Amniotic stem cell (primary cell): Measurements from ENCODE around the gene CD72.

Experiments used
- DNase-seq: peaks from one replicate; lab custom pipeline; 2025; lab: John Stamatoyannopoulos, UW

Gene CD72, protein sequence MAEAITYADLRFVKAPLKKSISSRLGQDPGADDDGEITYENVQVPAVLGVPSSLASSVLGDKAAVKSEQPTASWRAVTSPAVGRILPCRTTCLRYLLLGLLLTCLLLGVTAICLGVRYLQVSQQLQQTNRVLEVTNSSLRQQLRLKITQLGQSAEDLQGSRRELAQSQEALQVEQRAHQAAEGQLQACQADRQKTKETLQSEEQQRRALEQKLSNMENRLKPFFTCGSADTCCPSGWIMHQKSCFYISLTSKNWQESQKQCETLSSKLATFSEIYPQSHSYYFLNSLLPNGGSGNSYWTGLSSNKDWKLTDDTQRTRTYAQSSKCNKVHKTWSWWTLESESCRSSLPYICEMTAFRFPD

GRCh38 chr9:35618325-35618727, at the start of gene CD72:
Gene CD72, minus strand, starts transcription at chr9:35618413. Its CDS starts 110 bp downstream, at chr9:35618303.
- no peak for DNase-seq

DNA sequence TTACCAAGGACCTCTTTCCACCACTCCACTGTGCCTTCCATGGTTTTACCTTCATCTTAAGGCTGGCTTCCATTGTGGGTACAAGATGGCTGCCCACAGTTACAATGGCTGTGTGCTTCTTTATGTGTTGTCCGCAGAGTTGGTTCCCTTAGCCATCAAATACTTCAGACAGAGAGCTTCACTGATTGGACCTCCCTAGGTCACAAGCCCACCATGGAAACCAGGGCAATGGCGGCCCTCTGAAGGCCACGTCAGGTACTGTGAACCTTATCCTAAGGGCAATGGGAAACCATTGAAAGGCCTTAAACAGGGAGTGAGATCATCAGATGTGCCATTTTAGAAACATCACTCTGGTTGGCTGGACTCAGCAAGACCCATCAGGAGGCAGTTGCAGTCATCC, 49.7 kb upstream of the CD72 start:
- no peak for DNase-seq

- DNase-seq = no peak
Measured at GRCh38 chr9:35666549-35666948, 48.3 kb upstream of the CD72 start.

- DNase-seq = no peak
Measured at GRCh38 chr9:35666045-35666444, 47.8 kb upstream of the CD72 start.

DNA sequence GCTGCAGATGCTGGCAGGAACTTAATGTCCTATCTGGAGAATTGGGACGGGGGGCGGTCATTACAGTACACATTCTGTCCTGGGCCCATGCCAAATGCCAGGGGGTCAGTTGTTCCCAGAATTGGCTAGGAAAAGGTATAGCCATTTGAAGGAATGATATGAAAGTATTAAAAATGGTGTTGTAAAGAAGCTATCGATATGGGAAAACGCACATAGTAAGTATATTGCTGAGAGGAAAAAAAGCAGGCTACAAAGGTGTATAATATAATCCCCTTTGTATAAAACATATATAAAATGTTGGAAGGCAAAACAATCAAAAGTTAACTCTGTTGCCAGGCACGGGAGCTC, 47.2 kb upstream of the CD72 start:
- DNase-seq = no peak

- DNase-seq = peak; percentile 70
Measured at GRCh38 chr9:35664531-35665470, 46.6 kb upstream of the CD72 start, which contains the start of gene ARHGEF39. Gene ARHGEF39, minus strand, starts transcription at chr9:35665195. Its CDS starts 26 bp downstream, at chr9:35665169.

DNA sequence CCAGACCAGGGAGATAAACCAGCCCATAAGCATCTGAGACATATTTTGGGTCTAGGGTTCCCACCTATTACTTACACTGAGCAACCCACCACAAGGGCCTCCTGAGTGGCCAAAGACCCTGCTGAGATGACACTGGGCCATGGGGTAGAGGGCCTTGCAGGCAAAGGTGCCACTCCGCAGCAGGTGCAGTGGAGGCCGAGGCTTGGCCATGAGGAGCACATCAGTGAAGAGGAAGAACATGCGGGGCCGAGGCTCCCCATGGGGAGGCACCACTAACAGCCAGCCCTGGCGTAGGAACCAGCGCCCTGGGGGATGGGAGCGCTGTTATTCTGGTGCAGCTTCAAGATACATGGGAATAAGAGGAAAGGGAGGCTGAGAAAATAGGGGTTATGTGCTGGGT, 44.2 kb upstream of the CD72 start:
- no peak for DNase-seq

- no peak for DNase-seq
Measured at GRCh38 chr9:35661756-35662350, 43.6 kb upstream of the CD72 start.

- no peak for DNase-seq
Measured at GRCh38 chr9:35660966-35661415, 42.8 kb upstream of the CD72 start.

DNA sequence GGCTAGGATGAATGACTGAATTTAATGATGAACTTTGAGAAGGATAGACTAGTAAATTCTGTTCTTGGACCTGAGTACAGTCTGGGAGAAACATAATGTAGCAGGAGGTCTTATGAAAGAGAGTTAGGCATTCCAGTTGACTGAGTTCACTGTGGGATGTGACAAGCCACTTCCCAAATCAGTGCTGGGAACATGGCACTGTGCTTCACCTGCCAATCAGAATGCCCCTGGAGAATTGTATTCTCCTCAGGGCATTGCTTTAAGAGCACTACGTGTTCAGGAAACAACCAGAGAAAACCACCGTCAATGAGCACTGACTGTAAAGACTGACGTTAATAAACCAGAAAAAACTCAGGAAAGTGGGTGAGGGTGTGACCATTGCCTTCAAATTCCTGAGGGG, 41.1 kb upstream of the CD72 start:
- DNase-seq = no peak

DNA sequence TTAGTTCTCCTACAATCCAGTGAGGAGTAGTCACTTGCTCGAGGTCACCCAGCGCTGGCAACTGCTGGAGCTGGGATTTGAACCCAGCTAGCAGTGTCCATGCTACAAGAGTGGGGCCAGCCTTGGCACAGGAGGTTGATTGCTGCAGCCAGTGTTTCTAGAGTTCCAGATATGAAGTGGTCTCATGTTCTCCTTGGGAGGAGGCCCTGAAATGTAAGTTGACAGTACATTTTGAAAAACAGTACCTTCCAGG, 40.7 kb upstream of the CD72 start:
- DNase-seq = no peak

DNA sequence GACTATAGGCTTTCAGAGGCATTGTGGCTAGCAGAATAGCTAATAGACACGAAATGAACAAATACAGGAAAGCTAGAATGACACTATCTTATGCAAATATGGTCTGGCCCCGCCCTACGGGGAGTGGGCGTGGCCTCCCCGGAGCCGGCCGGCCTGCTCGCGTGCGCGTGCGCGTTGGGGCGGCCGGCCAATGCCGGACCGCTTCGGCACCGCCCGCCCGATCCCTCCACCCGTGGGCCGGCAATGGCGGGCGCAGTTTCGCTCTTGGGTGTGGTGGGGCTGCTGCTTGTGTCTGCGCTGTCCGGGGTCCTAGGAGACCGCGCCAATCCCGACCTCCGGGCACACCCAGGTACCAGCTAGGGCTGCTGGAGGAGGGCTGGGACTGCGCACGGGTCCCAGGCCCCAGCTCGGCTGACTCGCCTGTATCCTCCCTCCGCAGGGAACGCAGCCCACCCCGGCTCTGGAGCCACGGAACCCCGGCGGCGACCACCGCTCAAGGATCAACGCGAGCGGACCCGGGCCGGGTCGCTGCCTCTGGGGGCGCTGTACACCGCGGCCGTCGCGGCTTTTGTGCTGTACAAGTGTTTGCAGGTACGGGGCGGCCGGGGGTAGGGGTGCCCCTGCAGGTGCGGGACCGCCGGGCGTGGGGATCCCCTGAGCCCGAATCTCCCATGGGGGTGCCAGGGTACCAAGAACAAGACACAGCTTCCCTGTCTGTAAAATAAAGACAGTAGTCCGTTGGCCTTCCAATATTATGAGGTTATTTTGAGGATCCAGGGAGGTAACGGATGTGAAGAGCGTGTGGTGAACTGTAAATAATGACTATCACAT, 40.1 kb upstream of the CD72 start, which contains the start of gene CCDC107:
CCDC107 (plus strand) TSS at position 156 of the 831 bp plus-strand sequence; CDS start at position 244, 88 bp downstream.
- DNase-seq = peak; percentile 46

GRCh38 chr9:35657546-35658136, 39.4 kb upstream of the CD72 start, which contains the start of gene RMRP:
Gene RMRP, minus strand, starts transcription at chr9:35658019.
- peak; percentile 99 for DNase-seq

DNA sequence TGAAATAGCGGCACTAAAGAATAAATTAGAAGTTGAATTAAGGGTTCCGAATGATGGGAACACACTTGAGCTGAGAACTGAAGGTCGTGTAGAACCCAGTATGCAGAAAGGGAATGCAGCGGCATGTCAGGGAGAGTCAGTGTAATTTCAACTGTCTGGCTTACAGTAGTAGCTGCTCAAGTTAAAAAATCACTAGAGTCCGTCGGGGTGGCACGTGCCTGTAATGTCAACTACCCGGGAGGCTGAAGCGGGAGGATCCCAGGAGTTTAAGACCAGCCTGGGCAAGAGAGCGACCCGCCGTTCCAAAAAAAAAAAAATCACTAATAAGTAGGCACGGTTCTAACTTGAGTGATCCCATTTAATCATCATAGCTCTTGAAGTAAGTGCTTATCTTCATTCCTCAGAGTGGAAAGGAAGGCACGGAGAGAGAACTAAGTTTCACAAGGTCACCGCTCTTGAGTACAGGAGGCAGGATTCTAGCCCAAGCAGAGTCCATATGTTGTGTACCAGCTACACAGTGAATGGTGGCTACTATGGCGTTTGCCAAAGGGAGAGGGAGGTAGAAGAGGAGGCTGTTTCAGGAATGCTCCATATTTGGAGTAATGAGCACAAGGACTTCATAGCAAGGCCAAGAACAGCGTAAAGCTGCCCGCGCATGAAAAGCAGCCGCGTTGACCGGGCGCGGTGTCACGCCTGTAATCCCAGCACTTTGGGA, 38.8 kb upstream of the CD72 start:
- DNase-seq = no peak

GRCh38 chr9:35656348-35656747, 38.1 kb upstream of the CD72 start:
- no peak for DNase-seq

GRCh38 chr9:35653611-35654010, 35.4 kb upstream of the CD72 start:
- no peak for DNase-seq

DNA sequence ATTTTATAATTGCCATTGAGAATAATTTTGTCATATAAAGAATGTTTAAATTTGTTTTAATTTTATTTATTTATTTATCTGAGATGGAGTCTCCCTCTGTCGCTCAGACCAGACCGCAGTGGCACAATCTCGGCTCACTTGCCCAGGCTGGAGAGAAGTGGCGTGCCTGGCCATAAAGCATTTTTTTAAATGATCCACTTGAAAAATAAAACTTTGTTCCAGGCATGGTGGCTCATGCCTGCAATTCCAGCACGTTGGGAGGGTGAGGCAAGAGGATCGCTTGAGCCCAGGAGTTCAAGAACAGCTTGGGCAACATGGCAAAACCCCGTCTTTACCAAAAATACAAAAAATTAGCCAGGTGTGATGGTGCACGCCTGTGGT, 34.6 kb upstream of the CD72 start:
- DNase-seq = no peak

DNA sequence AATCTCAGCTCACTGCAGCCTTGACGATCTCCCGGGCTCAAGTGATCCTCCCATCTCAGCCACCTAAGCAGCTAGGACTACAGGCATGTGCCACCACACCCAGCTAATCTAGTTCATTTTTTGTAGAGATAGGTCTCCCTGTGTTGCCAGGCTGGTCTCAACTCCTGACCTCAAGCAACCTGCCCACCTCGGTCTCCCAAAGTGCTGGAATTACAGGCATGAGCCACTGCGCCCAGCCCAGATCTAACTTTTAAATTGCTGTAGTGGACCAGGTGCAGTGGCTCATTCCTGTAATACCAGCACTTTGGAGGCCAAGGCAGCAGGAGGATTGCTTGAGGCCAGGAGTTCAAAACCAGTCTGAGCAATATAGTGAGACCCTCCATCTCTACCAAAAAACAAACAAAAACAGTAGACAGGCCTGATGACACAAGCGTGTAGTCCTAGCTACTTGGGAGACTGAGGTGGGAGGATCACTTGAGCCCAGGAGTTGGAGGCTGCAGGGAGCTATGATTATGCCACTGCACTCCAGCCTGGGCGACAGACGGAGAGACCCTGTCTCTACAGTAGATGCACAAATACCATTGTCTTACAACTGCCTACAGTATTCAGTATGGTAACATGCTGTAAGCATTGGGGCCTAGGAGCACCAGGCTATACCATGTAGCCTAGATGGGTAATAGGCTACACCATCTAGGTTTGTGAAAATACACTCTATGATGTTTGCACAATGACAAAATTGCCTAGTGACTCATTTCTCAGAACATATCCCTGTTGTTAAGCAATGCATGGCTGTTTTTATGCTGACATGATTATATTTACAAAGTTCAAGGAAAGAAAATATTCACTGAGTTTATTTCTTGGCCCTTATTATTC, 34.0 kb upstream of the CD72 start:
- no peak for DNase-seq

DNA sequence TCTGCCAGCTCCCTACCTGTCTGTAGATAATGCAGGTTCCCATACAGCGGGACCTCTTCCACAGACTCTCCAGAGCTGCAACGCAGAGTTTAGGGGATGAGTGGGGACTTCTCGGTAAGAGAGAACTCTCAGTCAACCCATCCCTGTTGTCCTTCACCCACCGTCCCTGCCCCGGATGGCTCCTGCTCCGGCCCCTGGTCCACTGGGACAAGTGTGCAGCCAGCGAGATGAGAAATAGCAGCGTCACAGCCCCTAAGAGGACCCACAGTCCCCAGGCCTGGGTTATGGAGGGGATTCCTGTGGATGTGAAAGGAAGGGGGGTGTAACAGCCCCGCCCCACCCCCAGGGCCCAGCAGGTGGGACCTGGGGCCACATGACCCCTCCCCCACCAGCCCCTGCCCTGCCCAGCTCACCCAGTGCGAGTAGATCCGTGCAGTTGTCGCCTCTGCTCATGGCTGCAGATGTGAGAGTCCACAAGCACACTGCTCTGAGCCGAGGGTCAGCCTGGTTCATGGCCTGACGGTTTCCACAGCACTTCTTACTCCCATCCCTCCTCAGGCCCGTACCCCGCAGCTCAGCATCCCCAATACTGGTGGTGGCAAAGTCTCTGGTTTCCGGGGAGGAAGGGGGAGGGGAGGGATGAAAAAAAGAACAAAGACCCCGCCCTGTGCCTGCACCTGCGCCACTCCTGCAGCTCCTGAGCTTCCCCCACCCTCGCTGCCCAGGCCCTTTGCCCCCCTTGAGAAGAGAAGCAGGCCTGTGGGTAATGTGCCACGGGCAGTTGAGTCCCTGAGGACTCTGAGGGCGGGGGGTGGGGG, 32.3 kb upstream of the CD72 start, which contains the start of gene SIT1:
SIT1 (minus strand) TSS at position 591 of the 818 bp plus-strand sequence; CDS start at position 513, 78 bp downstream.
- DNase-seq = no peak
